Right atrium auricular region (tissue), 2 donors: ENCODE data around the gene DNAH2. TPM values are rescaled to one million over a fixed set of nuclear protein-coding genes. Genes with fewer than 3 reads are reported as not detected.

Source experiments
- DNase-seq: peaks from one replicate; pipeline ENCODE4 v3.0.0-alpha.2; 2019; ENCODE audit warnings: low spot score
- H3K27ac ChIP-seq, 2 donors: fragments of 200-600 bp; sonication (generic); 1 replicate in 1 of 2; 2 replicates in 1 of 2; pipeline ENCODE4 v1.5.1; 2016 to 2019
- H3K27me3 ChIP-seq, 2 donors: fragments of 200-600 bp; sonication (generic); one replicate each; pipeline versions ENCODE4 v1.5.1 to v1.6.0; 2017 to 2019
- H3K36me3 ChIP-seq: fragments of 200-600 bp; sonication (generic); one replicate; pipeline ENCODE4 v1.5.1; 2016
- H3K4me1 ChIP-seq, 2 donors: fragments of 200-600 bp; sonication (generic); one replicate each; pipeline versions ENCODE4 v1.5.1 to v1.6.0; 2017 to 2019
- H3K4me3 ChIP-seq, 2 donors: fragments of 200-600 bp; sonication (generic); 1 replicate in 1 of 2; 2 replicates in 1 of 2; pipeline ENCODE4 v1.5.1; 2017 to 2019; ENCODE audit warnings: mild to moderate bottlenecking in 1 of 2, moderate library complexity in 1 of 2
- H3K9me3 ChIP-seq, 2 donors: fragments of 200-600 bp; sonication (generic); one replicate each; pipeline ENCODE4 v1.5.1; 2019
- total RNA-seq, 2 donors: library from RNA; depleted of rRNA; stranded (reverse); fragments of >200 nt; gene quantifications; one replicate each; pipeline ENCODE4 v1.1.0, GENCODE V29; 2016
- TF ChIP-seq, protein P1 (sequence below), 2 donors: fragments of 200-600 bp; sonication (generic); IDR thresholded peaks; one replicate each; pipeline ENCODE4 v1.5.1; 2019; ENCODE audit warnings: antibody characterized with exemption in 2 of 2

Gene DNAH2
- total RNA-seq, 2 donors from 2014 or later: 0.08 TPM; not detected in 1

DNA sequence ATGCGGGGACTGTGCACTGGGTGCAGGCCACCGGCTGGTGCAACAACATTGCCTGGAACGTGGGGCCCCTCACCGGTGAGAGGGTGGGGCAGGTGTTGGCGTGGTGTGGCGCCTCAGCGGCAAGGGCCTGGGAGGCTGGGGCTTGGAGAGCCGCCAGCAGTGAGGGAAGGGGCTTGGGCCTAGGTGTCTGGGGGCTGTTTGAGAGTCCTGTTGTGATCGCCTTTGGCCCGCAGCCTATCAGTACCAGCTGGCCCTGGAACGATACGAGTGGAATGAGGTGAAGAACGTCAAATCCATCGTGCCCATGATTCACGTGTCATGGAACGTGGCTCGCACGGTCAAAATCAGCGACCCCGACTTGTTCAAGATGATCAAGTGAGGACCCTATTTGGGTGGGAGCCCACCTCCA lies 134.7 kb downstream of the DNAH2 start:
- peak overlapping the region in 1 of 2 donors; percentile 57 for H3K27ac ChIP-seq
- H3K36me3 ChIP-seq: peaks cover 61% of the 10 kb centered on the region
- no peaks in the 10 kb centered on the region for H3K9me3 ChIP-seq
- DNase-seq: no peak
- TF ChIP-seq, protein P1, sequence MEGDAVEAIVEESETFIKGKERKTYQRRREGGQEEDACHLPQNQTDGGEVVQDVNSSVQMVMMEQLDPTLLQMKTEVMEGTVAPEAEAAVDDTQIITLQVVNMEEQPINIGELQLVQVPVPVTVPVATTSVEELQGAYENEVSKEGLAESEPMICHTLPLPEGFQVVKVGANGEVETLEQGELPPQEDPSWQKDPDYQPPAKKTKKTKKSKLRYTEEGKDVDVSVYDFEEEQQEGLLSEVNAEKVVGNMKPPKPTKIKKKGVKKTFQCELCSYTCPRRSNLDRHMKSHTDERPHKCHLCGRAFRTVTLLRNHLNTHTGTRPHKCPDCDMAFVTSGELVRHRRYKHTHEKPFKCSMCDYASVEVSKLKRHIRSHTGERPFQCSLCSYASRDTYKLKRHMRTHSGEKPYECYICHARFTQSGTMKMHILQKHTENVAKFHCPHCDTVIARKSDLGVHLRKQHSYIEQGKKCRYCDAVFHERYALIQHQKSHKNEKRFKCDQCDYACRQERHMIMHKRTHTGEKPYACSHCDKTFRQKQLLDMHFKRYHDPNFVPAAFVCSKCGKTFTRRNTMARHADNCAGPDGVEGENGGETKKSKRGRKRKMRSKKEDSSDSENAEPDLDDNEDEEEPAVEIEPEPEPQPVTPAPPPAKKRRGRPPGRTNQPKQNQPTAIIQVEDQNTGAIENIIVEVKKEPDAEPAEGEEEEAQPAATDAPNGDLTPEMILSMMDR (IDR thresholded peaks at IDR 0.05): no peak
- peaks cover 0 to 36% of the 10 kb centered on the region in 2 donors for H3K4me1 ChIP-seq
- H3K27me3 ChIP-seq: no peaks in the 10 kb centered on the region
- H3K4me3 ChIP-seq: peak overlapping the region in 1 of 2 donors; percentile 6

DNA sequence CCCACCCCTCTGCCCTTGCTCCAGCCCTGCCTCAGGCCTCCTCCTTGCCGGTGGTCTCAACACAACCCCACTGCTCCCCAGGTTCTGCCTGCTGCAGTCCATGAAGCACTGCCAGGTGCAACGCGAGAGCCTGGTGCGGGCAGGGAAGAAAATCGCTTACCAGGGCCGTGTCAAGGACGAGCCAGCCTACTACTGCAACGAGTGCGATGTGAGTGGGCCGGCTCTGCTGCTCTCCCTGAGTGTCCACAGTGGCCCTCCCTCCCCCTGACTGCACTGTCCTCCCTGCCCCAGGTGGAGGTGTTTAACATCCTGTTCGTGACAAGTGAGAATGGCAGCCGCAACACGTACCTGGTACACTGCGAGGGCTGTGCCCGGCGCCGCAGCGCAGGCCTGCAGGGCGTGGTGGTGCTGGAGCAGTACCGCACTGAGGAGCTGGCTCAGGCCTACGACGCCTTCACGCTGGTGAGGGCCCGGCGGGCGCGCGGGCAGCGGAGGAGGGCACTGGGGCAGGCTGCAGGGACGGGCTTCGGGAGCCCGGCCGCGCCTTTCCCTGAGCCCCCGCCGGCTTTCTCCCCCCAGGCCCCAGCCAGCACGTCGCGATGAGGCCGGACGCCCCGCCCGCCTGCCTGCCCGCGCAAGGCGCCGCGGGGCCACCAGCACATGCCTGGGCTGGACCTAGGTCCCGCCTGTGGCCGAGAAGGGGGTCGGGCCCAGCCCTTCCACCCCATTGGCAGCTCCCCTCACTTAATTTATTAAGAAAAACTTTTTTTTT lies 135.6 kb downstream of the DNAH2 start:
- Histone ChIP-seq H3K9me3 (no peaks in the 10 kb centered on the region), H3K27me3 (no peaks in the 10 kb centered on the region), H3K27ac (peak overlapping the region in 1 of 2 donors; percentile 90), H3K36me3 (peaks cover 53% of the 10 kb centered on the region), H3K4me3 (no peak overlapping the region), H3K4me1 (peaks cover 0 to 37% of the 10 kb centered on the region in 2 donors)
- TF ChIP-seq, protein P1 (IDR thresholded peaks at IDR 0.05): no peak
- no peak for DNase-seq

DNA sequence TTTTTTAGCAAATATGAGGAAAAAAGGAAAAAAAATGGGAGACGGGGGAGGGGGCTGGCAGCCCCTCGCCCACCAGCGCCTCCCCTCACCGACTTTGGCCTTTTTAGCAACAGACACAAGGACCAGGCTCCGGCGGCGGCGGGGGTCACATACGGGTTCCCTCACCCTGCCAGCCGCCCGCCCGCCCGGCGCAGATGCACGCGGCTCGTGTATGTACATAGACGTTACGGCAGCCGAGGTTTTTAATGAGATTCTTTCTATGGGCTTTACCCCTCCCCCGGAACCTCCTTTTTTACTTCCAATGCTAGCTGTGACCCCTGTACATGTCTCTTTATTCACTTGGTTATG lies 136.1 kb downstream of the DNAH2 start:
- Histone ChIP-seq H3K9me3 (no peaks in the 10 kb centered on the region), H3K4me3 (no peak overlapping the region), H3K27me3 (no peaks in the 10 kb centered on the region), H3K27ac (peak overlapping the region in 1 of 2 donors; percentile 90), H3K4me1 (peaks cover 0 to 43% of the 10 kb centered on the region in 2 donors), H3K36me3 (peaks cover 48% of the 10 kb centered on the region)
- no peak for DNase-seq
- TF ChIP-seq, protein P1 (IDR thresholded peaks at IDR 0.05): no peak

GRCh38 chr17:7854078-7854777 lies 136.7 kb downstream of the DNAH2 start:
- no peak for DNase-seq
- Histone ChIP-seq H3K4me1 (peaks cover 0 to 48% of the 10 kb centered on the region in 2 donors), H3K27ac (peak overlapping the region; percentile 30 to 90), H3K36me3 (peaks cover 43% of the 10 kb centered on the region), H3K4me3 (peak overlapping the region; percentile 62 to 64), H3K27me3 (no peaks in the 10 kb centered on the region), H3K9me3 (no peaks in the 10 kb centered on the region)
- TF ChIP-seq, protein P1 (IDR thresholded peaks at IDR 0.05): no peak

- Histone ChIP-seq H3K27ac (peak within 1 kb of the TSS; percentile 90 to 98), H3K36me3 (peaks cover 34% of the 10 kb centered on the region), H3K4me1 (peaks cover 0 to 51% of the 10 kb centered on the region in 2 donors), H3K9me3 (no peaks in the 10 kb centered on the region), H3K27me3 (no peaks in the 10 kb centered on the region), H3K4me3 (peak within 1 kb of the TSS; percentile 62 to 64)
- DNase-seq: no peak
- TF ChIP-seq, protein P1 (IDR thresholded peaks at IDR 0.05): no peak
Observed at GRCh38 chr17:7854851-7855659, 137.5 kb downstream of the DNAH2 start, which contains the start of gene TMEM88. TSS of gene TMEM88 (plus strand) at chr17:7855066. CDS start at chr17:7855075, 9 bp downstream.
